DND-41 (cell line): ENCODE results near the gene CLOCK.

Source experiments
- CTCF ChIP-seq: IDR thresholded peaks from 2 replicates; pipeline ENCODE4 v1.5.1; 2012; ENCODE audit warnings: borderline replicate concordance, low read length, moderate library complexity, mild to moderate bottlenecking; ENCODE audit not compliant: poor library complexity, severe bottlenecking; ENCODE audit errors: extremely low read depth
- EZH2 ChIP-seq: IDR thresholded peaks from 3 replicates; pipeline ENCODE4 v1.6.1; 2012; ENCODE audit warnings: borderline replicate concordance, low read depth, mild to moderate bottlenecking, moderate library complexity, low read length, inconsistent platforms; ENCODE audit not compliant: severe bottlenecking

- TF ChIP-seq CTCF (no peak), EZH2 (no peak)
Observed at GRCh38 chr4:55439023-55439422, 107.7 kb downstream of the CLOCK start.
